NCI-H524 treated with DMSO at 0.1 percent for 48 hours (cell line): ENCODE results near the gene RERE.
"Not testable (repeated sequence)": the region's sequence is repeated elsewhere in the genome, so short reads cannot be mapped to it uniquely, and the experiment has no call there.

ENCODE experiments used
- DNase-seq: peaks from one replicate; lab custom pipeline; 2025; lab: John Stamatoyannopoulos, UW

RERE gene

DNA sequence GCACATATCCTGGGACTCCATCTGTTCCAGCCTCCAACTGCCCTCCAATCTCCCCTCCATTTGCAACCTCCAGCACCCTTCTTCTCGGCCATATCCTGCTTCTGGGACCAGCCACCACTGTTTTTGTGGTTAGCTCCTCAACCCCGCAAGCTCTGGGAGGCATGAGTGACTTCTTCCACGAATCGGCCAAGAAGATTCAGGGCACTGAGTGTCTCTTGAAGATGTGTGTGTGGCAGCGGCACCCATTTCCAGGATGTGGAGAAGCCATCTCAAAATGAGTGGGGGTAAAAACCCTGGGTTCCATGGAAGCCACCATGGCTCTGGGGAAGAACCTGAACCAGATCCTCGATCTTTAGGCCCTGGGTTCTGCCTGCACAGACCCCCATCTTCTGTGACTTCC is 304.9 kb downstream of the RERE start:
- DNase-seq = no peak

DNA sequence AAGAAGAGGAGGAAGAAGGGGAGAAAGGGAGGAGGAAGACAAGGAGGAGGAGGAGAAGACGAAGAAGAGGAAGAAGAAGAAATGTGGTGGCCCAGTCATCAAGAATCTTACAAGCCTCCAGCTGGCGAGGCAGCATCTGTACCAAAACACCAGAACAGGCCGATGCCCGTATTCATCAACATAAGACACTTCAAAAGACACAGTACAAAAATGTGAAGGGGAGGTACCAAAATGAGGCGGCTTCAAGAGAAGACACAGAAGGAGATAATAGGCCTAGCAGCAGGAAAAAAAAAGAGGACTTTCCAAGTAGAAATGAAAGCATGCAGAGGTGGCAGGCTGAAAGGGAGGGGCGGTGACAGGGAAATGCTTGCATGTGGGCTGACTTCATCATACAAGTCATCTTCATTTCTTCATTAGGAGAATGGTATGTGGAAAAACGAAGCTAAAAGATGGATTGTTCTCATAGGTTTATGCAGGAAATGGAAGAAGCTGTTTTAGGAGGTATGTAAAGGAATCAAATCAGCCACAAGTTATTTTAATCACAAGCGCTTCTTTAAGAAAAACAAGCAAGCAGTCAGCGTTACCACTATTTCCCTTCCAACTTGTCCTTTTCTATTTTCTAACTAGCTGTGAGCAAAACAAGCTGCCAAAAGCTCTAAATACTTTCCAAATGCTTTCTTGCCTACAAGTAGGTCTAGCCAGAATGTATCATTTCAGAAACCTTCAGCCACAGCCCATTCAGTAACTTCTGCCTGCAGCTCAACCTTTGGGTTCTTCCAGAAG is 307.2 kb downstream of the RERE start:
- no peak for DNase-seq

DNA sequence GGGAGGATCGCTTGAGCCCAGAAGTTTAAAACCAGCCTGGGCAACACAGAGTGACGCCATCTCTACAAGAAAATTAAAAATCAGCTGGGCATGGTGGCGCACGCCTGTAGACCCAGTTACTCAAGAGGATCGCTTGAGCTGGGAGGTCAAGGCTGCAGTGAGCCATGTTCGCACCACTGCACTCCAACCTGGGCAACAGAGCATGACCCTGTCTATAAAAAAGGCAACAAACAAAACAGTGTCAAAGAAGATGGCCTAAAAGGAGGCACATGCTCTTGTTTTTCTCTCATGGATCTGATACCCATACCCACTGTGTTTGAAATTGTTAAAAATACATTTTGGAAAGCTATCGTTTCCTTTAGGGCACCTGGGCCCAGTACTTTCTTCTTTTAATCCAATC is 307.9 kb downstream of the RERE start:
- no peak for DNase-seq

DNA sequence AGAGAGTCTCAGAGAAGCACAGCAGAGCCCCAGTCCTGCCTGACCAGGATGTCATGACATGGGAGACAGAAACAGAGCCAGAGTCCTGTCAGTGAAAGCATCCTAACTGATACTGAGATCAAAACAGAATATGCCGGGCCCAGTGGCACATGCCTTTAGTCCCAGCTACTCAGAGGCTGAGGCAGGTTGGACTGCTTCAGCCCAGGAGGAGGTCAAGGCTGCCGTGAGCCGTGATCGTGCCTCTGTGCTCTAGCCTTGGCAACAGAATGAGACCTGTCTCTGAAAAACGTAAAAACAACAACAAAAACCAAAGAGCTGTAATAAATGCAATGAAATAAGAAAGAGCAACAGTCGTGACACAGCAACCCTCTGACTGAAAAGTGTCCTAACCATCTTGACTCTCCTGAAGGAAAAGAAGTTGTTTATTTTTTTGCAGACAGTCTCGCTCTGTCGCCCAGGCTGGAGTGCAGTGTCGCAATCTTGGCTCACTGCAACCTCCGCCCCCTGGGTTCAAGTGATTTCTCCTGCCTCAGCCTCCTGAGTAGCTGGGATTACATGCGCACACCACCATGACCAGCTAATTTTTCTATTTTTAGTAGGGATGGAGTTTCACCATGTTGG is 310.3 kb downstream of the RERE start:
- no peak for DNase-seq

DNA sequence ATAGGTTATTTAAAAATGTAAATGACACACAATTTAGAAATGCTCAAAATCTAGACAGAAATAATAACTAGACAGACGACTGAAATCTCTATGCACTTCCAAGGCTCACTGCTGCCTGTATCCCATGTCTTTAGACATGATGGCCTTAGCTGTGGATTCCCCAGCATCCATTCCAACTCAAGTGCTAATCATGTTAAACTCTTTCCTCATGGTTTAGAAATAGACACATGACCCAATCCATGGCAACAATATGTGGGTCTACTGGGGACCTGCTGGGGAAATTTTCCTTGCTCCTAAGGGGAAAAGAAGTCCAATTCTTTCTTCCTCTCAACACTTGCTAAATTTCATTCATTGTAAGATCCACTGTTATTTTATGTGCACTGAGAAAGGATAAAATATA is 311.0 kb downstream of the RERE start:
- no peak for DNase-seq

DNA sequence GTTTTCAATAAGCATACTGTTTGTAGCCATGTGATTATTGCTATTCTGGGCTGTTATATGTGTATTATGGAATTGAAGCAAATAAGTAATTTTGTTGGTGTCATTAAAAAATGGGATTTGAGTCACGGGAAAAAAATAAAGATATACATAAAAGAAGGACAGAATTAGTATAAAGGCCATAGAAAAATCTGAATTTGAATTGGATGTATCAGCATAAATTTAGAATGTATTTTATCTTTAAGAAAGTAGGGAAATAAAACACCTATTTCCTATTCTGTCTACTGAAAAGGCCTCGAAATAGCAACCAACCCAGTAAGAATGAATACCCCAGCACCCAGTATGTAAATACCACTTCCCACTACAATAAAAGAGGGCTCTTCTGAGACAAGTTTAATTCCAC is 313.6 kb downstream of the RERE start:
- no peak for DNase-seq

DNA sequence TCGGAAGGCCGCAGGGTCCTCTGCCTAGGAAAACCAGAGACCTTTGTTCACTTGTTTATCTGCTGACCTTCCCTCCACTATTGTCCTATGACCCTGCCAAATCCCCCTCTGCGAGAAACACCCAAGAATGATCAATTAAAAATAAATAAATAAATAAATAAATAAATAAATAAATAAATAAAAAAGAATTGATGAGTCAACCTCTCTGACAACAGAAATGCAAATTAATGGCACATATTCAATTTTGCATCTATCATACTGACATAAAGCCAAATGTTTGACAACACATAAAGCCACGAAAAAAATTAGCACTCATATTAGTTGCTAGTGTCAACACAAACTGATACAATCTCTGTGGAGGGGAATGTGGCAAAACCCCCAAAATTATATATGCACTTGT is 314.5 kb downstream of the RERE start:
- DNase-seq = not testable (repeated sequence)

DNA sequence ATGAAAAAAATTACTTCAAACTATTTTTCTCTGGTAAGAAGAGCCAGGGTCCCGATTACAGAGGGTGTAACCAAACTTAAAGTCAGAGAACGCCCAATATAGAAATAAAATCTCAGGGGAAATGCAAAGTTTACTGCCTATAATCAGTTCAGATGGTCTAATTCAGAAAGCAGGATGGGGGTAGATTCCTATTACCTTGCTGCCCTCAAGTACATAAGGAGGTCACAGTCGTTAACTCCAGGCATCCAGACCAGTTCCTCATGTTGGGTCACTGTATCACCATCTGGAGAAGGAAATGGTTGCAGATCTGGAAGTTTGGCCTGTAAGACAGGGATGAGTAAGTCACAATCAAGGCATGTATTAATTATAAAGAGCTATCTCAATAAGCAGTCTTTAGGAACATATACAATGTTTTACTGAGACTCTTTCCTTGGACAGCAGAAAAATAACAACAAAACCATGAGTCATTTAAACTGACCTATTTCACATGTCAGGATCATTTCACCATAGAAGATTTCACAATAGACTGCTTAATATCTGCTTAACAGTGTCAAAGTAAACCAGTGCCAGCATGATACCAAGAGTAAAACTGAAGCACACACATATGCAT is 320.1 kb downstream of the RERE start:
- DNase-seq = no peak

DNA sequence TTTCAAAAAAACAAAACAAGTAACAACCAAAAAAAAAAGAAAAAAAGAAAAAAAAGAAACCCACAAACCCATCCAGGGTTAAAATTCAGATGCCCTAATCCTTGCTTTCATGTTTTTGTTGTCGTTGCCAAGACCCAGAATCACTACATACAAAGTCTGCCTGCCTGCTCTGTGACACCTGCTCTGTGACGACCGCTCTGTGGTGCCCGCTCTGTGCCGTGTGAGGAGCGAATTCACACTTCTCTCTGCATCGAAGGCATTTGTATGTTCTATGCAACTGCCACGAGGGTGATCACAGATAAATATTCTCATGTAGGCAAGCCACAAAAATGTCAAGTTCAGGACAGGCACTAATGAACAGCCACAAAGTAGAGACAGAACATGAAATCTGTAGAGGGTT is 321.0 kb downstream of the RERE start:
- DNase-seq = no peak

DNA sequence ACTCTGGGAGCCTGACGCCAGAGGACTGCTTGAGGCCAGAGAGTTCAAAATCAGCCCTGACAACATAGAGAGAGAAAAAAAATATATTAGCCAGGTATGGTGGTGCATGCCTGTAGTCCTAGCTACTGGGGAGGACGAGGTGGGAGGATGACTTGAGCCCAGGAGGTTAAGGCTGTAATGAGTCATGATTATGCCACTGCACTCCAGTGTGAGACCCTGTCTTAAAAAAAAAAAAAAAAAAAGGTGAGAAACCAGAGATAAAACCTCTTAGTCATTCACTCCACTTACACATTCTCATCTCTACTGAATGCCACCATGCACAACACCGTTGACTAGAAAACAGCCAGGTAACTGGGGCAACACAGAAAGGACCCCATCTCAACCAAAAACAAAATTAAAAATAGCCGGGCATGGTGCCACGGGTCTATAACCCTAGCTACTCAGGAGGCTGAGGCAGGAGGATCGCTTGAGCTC is 321.5 kb downstream of the RERE start:
- no peak for DNase-seq

DNA sequence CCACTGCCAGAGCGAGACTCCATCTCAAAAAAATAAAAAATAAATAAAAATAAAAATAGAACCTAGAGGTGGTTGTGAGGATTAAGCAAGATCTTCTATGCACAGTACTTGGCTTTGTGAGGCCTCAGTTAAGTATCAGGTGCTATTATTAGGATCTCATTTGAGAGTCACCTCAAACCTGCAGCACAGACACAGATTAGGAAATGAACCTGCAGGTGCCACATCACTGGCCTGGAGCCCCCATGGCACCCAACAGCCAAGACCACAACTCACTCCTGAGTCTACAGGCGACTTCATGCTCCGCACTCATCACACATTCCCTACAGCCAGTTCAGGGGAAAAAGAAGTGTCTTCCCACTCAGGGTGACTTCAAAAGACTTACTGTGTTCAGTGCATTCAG is 322.8 kb downstream of the RERE start:
- DNase-seq = no peak

DNA sequence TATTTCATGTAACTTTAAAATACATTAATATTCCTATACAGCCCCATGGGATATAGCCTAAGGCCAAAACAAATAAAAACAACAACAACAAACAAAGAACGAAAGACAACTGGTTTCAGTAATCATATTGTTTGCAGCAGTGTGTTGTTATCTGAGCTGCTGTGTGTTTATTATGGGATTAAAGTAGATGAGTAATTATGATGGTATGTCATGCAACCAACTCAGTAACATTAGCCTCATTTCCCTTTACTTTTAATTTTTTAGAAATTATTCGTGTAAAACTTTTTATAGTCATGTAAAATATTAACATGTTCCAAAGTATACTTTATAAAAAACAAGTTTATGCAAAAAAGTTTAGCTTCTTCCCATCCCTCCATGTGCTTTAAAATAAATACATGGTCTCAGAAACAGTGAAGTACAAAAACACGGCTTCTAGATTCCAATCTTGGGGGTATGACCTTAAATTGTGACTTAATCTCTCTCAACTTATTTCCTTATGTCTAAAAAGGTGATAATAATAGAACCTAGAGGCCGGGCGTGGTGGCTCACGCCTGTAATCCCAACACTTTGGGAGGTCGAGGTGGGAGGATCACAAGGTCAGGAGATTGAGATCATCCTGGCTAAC is 323.4 kb downstream of the RERE start:
- no peak for DNase-seq

DNA sequence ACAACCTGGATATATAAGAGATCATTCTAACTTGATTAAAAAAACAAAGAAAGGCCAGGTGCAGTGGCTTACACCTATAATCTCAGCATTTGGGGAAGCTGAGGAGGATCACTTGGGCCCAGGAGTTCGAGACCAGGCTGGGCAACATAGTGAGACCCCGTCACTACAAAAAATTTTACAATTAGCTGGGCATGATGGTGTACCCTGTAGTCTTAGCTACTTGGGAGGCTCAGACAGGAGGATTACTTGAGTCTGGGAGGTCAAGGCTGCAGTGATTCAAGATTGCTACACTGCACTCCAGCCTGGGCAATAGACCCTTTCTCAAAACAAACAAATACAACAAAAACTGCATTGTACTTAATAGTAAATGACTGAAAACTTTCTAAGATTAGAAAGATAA is 330.2 kb downstream of the RERE start:
- no peak for DNase-seq

DNA sequence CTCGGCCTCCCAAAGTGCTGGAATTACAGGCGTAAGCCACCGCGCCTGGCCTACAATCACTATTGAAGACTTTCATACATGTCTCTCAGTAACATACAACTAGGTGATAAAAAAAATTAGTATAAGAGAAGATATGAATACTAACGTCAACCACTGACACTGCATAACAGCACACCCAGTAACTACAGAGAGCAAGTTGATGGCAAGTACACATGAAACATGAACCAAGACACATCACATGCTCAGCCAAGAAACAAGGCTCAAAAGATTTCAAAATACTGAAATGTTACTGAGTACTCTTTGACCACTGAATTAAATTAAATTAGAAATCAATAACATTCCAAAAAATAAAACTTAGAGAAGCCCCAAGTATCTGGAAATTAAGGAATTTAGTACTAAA is 331.4 kb downstream of the RERE start:
- DNase-seq = no peak

DNA sequence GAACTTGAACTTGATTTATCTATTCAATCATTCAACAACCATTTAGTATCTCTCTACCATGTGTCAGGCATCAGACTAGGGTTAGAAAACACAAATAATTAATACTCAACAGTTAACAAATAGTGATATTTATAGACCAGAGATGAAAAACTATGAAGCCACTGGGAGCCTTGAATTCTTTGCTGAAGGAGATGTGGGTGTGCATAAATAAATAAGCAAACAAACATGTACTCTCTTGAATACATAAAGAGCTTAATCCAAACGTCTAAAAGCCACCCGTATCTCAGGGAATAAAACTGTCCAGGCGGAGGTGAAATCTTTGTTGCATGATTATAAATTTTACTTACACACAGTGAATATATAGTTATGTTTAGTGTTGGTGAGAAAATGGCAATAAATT is 333.9 kb downstream of the RERE start:
- no peak for DNase-seq

DNA sequence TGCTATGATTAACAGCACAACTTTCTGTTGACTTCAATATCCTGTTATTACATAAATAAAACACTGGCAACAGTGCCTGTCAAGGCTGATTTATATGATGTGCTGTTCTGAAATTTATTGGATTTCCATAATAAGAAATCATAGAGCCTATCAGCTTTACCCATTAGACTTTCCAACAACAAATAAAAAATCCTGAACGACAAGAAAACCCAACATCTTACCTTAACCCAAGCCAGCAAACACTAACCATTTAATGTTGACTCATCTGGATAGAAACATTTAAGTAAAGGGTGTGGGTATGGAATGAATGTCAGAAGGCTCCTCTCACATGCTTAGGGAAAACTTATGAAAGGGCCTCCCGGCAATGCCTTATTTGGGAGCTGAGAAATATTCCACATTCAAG is 334.5 kb downstream of the RERE start:
- DNase-seq = no peak

DNA sequence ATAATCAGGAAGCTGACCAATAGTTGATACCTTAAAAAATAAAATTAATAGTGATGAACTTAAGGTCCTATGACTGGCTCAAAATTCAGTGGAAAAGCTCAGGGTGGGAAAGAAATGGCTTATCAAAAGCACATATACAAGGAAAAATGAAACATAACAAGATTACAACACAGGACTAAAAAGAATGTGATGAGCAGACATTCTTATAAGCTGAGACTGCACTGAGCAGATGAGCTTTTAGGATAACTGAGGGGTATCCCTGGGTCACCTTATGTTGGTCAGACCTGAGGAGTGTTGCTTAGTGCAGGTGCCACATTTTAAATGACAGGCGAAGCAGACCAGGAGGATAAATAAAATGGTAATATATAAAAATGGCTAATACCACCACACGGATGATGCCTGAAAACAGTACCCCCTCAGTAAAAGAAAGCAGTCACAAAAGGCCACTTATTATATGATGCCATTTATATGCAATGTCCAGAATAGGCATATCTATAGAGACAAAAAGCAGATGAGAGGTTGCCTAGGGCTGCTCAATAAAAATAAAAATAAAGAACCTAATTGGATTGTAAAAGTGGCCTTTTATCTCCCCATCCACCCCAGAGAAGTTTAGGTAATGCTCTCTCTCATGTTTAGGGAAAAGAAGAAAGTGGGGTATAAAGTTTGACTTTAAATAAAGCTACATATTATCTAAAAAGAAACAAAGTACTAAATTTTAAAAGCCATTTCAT is 335.6 kb downstream of the RERE start:
- no peak for DNase-seq

DNA sequence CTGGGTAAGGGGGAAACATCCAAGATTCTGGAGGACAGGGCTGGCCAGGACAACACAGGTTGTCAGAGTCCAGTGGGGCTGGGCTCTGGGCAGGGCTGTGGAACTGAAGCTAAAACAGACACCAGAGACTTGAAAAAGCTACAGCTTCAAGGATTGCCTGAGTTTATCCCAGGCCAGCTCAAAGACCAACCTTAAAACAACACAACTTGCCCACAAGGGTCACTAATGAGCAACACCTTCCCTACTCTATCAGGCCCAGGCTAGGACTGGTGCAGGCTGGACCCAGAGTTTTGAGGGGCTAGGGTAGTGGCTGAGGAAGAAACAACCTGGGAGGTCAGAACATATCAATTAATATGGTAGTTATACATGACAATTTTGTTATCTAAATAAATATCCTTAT is 338.9 kb downstream of the RERE start:
- no peak for DNase-seq

DNA sequence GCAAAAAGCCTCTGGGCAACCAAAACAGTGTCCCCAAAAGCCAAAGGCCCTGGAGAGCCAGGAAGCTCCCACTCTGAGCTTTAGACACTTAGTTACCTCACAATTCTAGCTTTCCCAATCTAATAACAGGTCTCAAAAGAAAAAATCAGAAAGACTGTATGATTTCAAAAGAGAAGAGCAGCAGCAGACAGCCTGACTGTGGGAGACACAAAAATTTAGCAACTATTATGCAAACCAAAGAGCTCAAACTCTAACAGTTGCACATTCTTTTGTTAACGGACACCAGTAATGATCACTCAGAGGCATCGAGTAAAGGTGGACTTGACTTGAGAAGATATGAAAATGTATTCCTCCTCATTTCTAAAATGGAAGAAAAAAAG is 339.5 kb downstream of the RERE start:
- DNase-seq = no peak

DNA sequence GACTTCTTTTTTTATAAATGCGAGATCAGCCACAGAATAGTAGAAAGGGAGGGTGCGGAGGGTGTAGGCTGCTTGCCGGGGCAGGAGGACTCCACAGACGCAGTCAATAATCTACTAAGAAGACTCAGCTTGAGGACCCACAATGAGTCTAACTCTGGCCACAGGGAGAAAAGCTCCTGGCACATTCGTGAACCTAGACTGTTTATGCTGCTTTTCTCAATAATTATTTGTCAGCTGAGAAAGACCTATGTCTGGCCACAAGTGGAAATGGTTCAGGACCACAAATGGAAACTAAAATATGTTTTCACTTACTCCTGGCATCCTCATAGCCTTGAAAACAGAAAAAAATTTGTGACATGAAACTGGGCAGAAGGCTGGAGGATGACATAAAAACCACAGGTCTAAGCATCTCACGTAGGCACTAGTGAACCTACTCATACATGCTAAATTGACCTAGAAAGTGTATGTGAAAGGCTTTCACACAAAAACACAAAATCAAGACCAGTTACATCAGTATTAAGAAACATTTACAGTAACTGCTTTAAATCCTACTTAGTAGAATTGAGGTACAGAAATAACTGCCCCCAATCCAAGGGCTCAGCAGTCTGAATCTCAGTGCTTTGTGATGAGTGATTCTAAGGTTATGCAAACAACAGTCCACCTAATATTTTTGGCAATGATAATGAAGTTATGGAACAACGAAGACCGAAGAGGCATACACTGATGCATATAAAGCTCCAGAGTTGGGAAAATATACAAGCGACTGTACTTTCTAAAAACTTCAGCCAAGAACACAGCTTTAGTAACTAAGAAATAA is 340.1 kb downstream of the RERE start:
- no peak for DNase-seq

DNA sequence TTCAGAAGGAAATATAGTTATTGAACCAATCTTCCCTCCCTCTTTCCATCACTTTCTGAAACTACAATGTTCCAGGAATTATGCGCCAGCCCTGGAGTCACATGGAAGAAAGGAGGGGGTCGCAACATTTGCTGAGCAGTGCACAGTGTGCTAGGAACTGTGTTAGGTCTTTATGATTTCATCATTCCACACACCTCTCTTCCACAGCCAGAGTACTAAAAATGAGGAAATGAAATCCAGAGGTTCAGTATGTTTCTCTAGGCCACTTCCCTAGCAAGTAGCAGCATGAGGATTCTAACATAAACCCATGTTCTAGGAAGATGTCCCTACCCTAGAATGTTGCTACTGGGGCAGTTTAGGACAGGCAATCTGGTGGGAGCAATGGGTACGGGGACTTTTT is 341.4 kb downstream of the RERE start:
- no peak for DNase-seq
